HG03196 (cell line): ENCODE results near the gene BEAN1.
A peak's percentile ranks its signal among the peaks of the same experiment; 100 is the strongest.
"Not testable (repeated sequence)": the region's sequence is repeated elsewhere in the genome, so short reads cannot be mapped to it uniquely, and the experiment has no call there.

Experiments used
- ATAC-seq: cut with Tn5 transposase; IDR thresholded peaks from one replicate; pipeline ENCODE4 v1.9.1; 2021; ENCODE audit not compliant: unreplicated experiment

Gene BEAN1

GRCh38 chr16:66502020-66502913 is 75.2 kb downstream of the BEAN1 start:
- no peak for ATAC-seq

DNA sequence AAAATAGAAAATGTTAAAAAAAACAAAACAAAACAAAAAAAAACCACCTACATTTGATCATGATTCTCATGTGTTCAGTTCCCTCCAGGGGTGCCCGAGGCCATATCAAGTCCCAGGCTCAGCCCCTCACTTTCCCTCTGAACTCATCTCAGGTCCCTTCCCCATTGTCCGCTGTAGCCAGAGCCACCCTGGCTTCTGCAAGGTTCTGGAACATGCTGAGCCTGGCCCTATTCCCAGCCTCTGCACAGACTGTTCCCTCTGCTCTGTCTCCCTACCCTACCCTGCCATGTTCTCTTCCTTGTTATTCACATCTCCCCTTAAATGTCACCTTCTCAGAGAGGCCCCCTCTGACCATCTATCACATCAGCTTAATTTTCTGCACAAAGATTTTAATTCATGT is 75.9 kb downstream of the BEAN1 start:
- ATAC-seq = no peak

DNA sequence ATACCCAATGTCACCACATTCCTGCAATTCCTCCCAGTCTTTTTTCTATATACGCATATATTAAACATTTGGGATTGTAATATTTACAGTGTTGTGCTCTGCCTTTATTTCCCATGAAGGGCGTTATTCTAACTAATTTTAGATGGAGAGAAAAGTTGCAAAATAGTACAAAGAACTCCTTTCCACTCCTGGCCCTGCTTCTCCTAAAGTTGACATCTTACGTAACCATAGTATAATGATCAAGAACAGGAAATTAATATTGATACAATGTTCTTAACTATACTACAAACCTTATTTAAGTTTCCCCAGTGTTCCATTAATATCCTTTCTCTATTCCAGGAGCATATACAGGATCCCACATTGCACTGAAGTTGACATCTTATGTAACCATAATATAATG is 76.5 kb downstream of the BEAN1 start:
- no peak for ATAC-seq

- ATAC-seq = no peak
Measured at GRCh38 chr16:66507731-66508239, 80.7 kb downstream of the BEAN1 start.

DNA sequence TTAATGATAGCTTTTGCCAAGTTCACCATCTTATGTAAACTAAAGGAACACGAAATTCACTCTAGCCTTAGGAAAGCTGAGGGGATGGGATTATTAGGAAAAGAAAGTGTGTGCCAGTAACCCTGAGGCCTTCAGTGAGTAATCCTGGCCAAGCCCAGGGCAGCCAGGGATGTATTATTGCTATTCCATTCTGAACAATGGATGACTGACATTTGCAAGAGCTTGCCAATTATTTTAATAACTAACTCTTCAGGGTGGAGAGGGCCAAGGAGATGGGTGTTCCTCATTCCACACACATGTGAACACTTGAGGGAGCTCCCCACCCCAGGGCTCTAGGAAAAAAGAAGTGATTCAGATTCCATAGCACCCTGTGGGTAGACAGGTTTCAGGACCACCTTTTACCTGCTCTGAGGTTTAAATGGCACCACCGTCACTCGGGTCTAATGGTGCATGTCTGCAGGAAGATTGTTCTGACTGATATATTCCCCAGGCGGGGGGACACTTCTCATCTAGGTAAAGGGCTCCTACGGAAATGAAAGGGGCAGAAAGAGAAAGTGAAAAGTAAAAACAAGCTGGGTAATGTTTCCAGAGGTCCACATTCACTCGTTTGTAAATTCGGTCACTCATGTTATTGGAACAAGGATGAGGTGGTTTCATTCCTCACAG is 81.3 kb downstream of the BEAN1 start:
- no peak for ATAC-seq

- ATAC-seq = no peak
Measured at GRCh38 chr16:66508914-66509496, 81.9 kb downstream of the BEAN1 start.

- ATAC-seq = no peak
Measured at GRCh38 chr16:66509576-66509975, 82.5 kb downstream of the BEAN1 start.

- ATAC-seq = no peak
Measured at GRCh38 chr16:66510298-66510697, 83.2 kb downstream of the BEAN1 start.

DNA sequence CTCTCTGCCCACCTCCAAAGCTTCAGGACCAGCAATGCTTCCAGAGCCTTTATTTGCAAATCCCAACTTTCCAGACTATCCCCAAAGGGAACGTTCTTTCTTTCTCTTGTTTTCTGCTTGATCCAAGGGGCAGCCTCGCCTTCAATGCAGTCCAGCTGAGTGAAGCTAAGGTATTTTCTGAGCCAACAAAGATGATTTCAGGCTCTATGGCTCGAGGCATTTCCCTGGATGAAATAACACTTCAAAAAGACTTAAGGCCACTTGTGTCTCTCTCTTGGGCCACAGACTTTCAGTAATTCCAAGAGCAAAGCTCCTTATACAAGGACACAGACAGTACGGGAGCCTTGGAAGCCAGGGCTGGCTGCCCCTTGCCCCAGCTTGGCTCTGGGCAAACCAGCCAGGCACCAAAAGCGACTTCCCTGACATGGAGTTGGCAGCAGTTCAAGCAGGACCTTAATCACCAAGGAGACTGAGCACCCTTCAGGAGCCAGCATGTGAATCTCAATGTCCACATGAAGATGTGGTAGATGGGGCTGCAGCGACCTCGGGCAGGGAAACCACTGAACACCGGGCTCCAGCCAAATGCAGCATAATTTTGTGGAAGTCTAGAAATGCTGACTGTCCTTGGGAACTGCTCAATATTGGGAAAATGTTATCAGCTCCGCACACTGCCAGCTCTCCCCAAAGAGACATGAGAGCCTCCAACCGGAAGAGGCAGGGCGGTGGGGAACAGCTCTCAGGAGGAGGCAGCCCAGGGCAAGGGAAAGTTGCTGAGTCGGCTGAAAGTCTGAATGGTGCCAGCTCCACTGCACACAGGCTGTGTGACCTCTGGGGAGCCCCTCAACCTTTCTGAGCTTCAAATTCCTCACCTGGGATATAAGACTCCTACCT is 83.9 kb downstream of the BEAN1 start:
- no peak for ATAC-seq

DNA sequence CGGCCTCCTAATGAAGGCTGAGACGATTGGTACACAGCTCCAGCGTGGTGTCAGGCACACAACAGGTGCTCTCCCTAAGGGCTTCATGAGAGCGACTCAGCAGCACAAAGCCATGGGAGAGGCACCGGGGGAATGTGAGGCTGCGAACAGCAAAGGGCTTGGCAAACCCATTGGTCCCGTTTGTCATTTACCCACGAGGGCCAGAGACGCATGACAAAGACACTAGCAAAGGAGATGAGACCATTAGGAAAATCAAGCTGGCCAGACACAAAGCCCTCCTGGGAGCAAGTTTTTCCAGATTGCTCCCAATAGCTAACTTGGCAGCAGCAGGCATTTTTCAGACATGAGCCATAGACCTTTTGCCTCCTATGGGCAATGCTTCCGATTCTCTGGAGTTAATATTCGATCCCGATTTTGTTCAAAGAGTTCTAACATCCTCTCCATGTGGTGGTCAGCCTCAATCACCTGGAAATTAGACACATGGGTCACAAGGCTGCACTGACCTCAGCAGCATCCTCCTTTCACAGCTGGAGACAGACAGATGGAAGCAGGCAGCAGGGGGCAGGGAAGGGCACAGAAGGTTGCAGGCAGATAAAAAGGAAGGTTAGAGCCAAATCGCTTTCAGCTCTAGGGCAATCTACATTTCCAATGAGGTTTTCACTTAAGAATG is 84.6 kb downstream of the BEAN1 start:
- ATAC-seq = no peak

- no peak for ATAC-seq
Measured at GRCh38 chr16:66512272-66513110, 85.4 kb downstream of the BEAN1 start.

DNA sequence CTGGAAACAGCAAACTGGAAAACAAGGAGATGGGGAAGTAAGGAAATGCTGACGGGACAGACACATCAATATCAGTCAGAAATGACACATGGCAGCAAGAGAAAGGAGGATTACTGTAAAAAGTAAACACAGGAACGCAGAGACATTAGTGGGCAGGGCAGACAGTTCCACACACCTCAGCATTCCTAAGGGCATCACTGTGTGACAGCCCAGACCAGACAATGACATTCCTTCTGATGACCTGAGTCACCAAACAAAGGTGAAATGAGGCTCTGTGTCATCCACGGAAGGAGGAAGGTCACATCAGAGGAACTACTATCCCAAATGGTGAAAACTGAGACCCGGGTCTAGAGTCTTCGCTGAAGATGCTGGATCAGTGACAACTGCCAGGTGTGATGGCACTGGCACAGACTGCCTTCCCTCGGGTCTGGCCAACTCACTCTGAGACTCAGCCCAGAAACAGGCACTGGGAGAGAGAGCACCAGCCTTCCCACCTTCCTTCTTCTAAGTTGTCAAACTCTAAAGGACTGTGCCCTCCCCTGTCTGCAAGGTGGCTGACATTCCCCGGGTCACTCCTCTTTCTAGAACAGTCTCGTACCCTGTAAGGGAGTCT is 86.1 kb downstream of the BEAN1 start:
- ATAC-seq = no peak

- not testable (repeated sequence) for ATAC-seq
Measured at GRCh38 chr16:66514391-66514790, 87.3 kb downstream of the BEAN1 start.

DNA sequence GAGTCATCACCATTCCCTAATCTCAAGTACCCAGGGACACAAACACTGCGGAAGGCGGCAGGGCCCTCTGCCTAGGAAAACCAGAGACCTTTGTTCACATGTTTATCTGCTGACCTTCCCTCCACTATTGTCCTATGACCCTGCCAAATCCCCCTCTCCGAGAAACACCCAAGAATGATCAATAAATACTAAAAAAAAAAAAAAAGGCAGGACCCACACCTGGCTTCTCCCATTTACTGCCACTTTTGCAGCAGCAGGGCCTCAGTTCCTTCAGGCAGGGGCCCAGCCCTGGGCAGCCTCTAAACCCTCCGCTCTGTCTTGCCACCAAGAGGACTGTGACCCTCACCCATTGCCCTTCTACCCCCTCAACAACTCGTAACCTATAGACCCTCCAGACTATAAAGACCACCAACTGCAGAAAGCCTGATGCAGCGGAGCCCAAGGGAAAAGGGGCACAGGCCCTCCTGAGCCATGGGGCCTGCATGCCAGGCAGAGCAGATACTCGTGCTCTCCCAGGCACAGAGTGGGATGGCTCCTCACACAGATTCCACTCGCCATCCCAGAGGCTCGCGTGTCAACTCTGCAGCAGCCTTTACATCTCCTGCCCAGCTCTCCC is 88.0 kb downstream of the BEAN1 start:
- not testable (repeated sequence) for ATAC-seq

GRCh38 chr16:66515596-66516508 is 88.8 kb downstream of the BEAN1 start:
- no peak for ATAC-seq

GRCh38 chr16:66516509-66516807 is 89.4 kb downstream of the BEAN1 start:
- no peak for ATAC-seq

GRCh38 chr16:66516808-66517585 is 89.9 kb downstream of the BEAN1 start:
- ATAC-seq = peak; percentile 98
